Fibroblast of villous mesenchyme (primary cell): ENCODE results near the gene ARHGEF4. TPM values are rescaled to one million over a fixed set of nuclear protein-coding genes. Genes with fewer than 3 reads are reported as not detected.

ENCODE experiments used
- DNase-seq: peaks from one replicate; pipeline ENCODE4 v3.0.0-alpha.2; 2010; ENCODE audit warnings: low read depth
- H3K4me3 ChIP-seq: 2 replicates; pipeline ENCODE4 v1.5.1; 2011; ENCODE audit warnings: low read depth, mild to moderate bottlenecking, low read length
- CTCF ChIP-seq: IDR thresholded peaks from 2 replicates; pipeline ENCODE4 v1.5.1; 2012; ENCODE audit warnings: low read depth, mild to moderate bottlenecking, low read length; ENCODE audit not compliant: insufficient read depth
- total RNA-seq: library from RNA; depleted of rRNA; stranded (reverse); fragments of >200 nt; gene quantifications from 2 replicates; pipeline ENCODE4 v1.2.3, GENCODE V29; 2012

ARHGEF4 gene
- total RNA-seq, 1 donor: 0.86 TPM

- no peak overlapping the region for H3K4me3 ChIP-seq
- DNase-seq: no peak
- TF ChIP-seq CTCF: no peak
These were observed 199.1 kb downstream of the ARHGEF4 start for GRCh38 chr2:131035826-131036231.

DNA sequence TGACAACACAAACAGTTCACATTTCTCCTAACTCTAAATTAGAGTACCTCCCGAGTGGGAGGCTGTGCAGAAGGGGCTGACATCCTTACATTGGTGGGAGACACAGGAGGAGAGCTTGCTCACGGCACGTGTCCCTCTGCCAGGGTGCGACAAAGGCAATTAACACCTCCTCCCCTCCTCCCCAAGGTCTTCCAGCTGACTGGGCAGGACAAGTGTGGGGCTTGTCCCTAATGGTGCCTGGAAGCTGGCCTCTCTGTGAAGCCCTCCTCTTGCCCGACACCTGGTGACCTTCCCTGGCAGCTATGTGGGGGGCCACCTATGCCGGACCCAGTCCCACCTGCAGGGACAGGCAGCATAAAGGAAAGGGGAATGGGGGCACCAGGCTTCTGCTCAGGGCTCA is 199.6 kb downstream of the ARHGEF4 start:
- no peak for DNase-seq
- TF ChIP-seq CTCF: no peak

GRCh38 chr2:131036696-131037397 is 200.1 kb downstream of the ARHGEF4 start:
- no peak for TF ChIP-seq CTCF
- no peak overlapping the region for H3K4me3 ChIP-seq
- DNase-seq: no peak

More for the DNA sequence above, 199.6 kb downstream of the ARHGEF4 start:
- H3K4me3 ChIP-seq: no peak overlapping the region

- no peak for TF ChIP-seq CTCF
- no peak for DNase-seq
- no peak overlapping the region for H3K4me3 ChIP-seq
These were observed 200.9 kb downstream of the ARHGEF4 start for GRCh38 chr2:131037398-131038257.

- TF ChIP-seq CTCF: no peak
- DNase-seq: no peak
- no peak overlapping the region for H3K4me3 ChIP-seq
These were observed 201.8 kb downstream of the ARHGEF4 start for GRCh38 chr2:131038258-131039100.

- no peak overlapping the region for H3K4me3 ChIP-seq
- DNase-seq: no peak
These were observed 202.4 kb downstream of the ARHGEF4 start for GRCh38 chr2:131039101-131039440.

More at GRCh38 chr2:131039101-131039440, 202.4 kb downstream of the ARHGEF4 start:
- TF ChIP-seq CTCF: no peak
